ENCODE measurements around the gene SECISBP2L.

Gene SECISBP2L

DNA sequence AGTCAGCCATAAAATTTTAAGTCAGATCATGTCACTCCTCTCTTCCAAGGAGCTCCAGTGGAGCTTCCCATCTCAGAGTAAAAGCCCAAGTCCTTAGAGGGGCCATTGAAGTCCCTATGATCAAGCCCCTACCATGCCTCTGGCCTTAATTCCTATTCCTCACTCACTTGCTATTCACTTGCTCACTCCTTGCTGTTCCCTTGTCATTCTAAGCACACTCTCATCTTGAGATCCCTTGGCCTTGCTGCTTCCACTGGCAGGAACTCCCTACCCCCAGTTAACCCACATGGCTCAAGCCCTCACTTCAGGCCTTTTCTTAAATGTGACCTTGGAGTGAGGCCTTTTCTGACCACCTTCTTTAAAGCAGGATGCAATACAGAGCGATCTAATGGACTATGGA, 12.3 kb upstream of the SECISBP2L start:
- no peak overlapping the region for H3K4me3 ChIP-seq (ENCODE audit: low read depth, low read length)
- no peak for DNase-seq (ENCODE audit: low read depth)
- no peak for TF ChIP-seq CTCF (conservative IDR thresholded peaks at IDR 0.05; ENCODE audit: low read depth, low read length)

DNA sequence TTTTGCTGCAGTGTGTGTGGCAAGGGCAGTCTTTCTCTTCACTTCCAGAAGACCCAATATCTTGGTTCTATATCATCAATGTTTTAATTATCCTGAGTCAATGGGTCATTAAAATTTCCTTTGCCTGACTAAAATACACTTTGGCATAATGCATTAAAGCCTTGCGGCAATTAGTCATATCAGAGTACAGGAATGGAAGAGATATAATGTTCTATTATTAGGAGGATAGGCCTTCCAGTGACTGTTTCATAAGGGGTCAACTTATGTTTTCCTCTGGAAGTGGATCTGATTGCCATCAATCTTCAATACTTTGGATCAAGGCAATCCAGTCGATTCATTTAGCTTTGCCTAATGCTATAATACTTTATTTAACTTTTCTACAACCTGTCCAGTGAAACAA, 9.4 kb upstream of the SECISBP2L start:
- H3K4me3 ChIP-seq (ENCODE audit: low read depth, low read length): no peak overlapping the region
- no peak for TF ChIP-seq CTCF (conservative IDR thresholded peaks at IDR 0.05; ENCODE audit: low read depth, low read length)
- DNase-seq (ENCODE audit: low read depth): no peak

GRCh38 chr15:49052662-49053061, 6.4 kb upstream of the SECISBP2L start:
- DNase-seq (ENCODE audit: low read depth): no peak
- TF ChIP-seq CTCF (conservative IDR thresholded peaks at IDR 0.05; ENCODE audit: low read depth, low read length): no peak
- no peak overlapping the region for H3K4me3 ChIP-seq (ENCODE audit: low read depth, low read length)

GRCh38 chr15:49047456-49047855, 1.2 kb upstream of the SECISBP2L start:
- TF ChIP-seq CTCF (conservative IDR thresholded peaks at IDR 0.05; ENCODE audit: low read depth, low read length): no peak
- H3K4me3 ChIP-seq (ENCODE audit: low read depth, low read length): no peak overlapping the region
- no peak for DNase-seq (ENCODE audit: low read depth)

DNA sequence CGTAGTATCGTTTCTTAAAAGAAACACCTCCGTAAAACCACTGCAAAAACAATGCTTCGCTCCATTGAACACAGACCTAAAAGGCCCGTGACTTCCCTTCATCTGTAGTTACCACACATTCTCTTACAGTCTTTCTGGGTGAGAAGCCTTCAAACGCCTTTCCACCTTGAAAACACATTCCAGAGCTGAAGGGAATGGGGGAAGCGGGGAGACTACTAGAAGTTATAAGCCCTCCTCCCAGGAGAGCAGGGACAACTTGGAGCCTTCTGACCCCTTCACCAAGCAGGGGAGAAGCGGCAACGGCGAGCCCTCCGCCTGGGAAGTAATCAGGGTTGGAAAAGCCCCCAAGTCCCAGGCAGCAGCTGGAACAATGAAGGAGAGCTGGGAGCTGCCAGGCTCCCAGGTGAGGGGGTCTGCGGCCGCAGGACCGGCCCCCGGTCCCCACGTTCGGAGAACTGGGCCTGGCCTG, 461 bp downstream of the SECISBP2L start:
- TF ChIP-seq CTCF (conservative IDR thresholded peaks at IDR 0.05; ENCODE audit: low read depth, low read length): no peak
- peak; percentile 62 for DNase-seq (ENCODE audit: low read depth)
- peak overlapping the region; percentile 90 for H3K4me3 ChIP-seq (ENCODE audit: low read depth, low read length)

GRCh38 chr15:49044766-49045606, 1.3 kb downstream of the SECISBP2L start:
- no peak for TF ChIP-seq CTCF (conservative IDR thresholded peaks at IDR 0.05; ENCODE audit: low read depth, low read length)
- H3K4me3 ChIP-seq (ENCODE audit: low read depth, low read length): peak overlapping the region; percentile 90
- peak; percentile 19 for DNase-seq (ENCODE audit: low read depth)

DNA sequence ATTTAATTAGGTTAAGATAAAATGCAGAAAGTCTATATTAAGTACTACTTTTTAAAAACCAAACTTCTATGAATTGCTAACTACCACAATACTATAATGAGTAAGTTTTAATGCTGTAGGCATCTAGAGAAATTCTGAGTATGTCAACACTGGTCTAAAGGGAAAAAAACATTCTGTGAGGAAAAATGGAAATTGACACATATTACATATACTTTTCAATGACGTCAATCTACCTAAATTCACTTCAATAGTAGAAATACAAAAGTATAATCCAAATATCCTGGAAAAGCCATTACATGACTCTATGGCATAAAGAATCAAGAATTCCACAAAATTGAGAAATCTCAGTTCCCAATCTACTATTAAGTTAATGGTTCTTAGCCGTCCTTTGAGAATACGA, 2.2 kb downstream of the SECISBP2L start:
- TF ChIP-seq CTCF (conservative IDR thresholded peaks at IDR 0.05; ENCODE audit: low read depth, low read length): no peak
- DNase-seq (ENCODE audit: low read depth): no peak
- H3K4me3 ChIP-seq (ENCODE audit: low read depth, low read length): no peak overlapping the region
